BJ (cell line): ENCODE measurements around the gene QRFP. TPM values are rescaled to one million over a fixed set of nuclear protein-coding genes. Genes with fewer than 3 reads are reported as not detected.
A peak's percentile ranks its signal among the peaks of the same experiment; 100 is the strongest.

Experiments
- CTCF ChIA-PET: fragments of 350-600 bp; formaldehyde crosslinking; extraction: SDS; loops from one replicate; lab custom pipeline; 2021; ENCODE audit warnings: antibody characterized with exemption, inconsistent platforms; lab: Yijun Ruan, JAX
- POLR2A ChIA-PET: fragments of 300-600 bp; sonication (Branson Sonifier 250); formaldehyde crosslinking; extraction: SDS; loops from one replicate; lab custom pipeline; 2021; ENCODE audit warnings: antibody characterized with exemption; lab: Charles Lee
- DNase-seq: peaks from one replicate; pipeline ENCODE4 v3.0.0-alpha.2; 2011; ENCODE audit warnings: low read depth
- H3K27me3 ChIP-seq: 2 replicates; pipeline ENCODE4 v1.6.0; 2011; ENCODE audit warnings: low read length; ENCODE audit not compliant: control insufficient read depth, insufficient read depth
- H3K36me3 ChIP-seq: 2 replicates; pipeline ENCODE4 v1.5.1; 2011; ENCODE audit warnings: low read length; ENCODE audit not compliant: control insufficient read depth, insufficient read depth
- H3K4me3 ChIP-seq: 2 replicates; pipeline ENCODE4 v1.5.1; 2011; ENCODE audit warnings: low read depth, mild to moderate bottlenecking, control low read depth, low read length
- CTCF ChIP-seq: IDR thresholded peaks from 2 replicates; pipeline ENCODE4 v1.5.1; 2011; ENCODE audit warnings: low read depth, mild to moderate bottlenecking, control low read depth, inconsistent platforms, low read length, moderate library complexity; ENCODE audit not compliant: insufficient read depth
- polyA plus RNA-seq: library from polyadenylated mRNA; depleted of rRNA; stranded (reverse); fragments of >200 nt; gene quantifications from 2 replicates; pipeline ENCODE4 v1.2.3, GENCODE V29; 2011

The QRFP gene
- polyA plus RNA-seq, 1 experiment: not detected

DNA sequence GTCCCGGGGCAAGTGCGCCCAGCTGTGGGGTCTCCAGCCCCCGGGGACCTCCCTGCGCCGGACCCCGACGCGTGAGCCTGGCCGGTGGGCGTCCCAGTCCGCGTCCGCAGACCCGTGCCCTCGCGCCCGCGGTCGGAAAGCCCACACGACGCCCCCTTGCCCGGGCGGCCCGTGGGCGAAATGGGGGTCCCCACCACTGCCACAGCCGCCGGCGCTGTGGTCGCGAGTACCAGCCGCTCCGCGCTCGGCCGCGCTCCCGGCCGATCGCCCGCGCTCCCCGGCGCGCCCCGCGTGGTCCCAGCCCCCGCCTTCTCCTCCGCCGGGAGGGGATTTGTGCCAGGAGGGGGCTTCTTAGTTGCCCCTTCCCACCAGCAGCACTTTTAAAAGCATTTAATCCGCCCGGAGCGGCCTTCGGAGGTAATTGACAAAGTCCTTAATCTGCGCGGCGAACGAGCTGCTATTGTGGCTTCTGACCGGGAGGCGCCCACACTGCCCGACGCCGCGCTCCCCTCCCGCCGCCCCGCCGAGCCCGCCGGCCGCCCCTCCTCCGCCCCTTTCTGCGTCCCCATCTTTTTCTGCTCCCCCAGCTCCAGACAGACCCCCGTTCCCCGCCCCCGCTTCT lies 42.9 kb upstream of the QRFP start:
- ChIA-PET CTCF (interaction anchor here (0.5 to 1.4 kb wide), 3 partner anchors 12 to 165 kb away, joined by 3 to 6 read pairs (median 4); no protein-coding TSS in a partner anchor), POLR2A (no interaction called here)
- no peak for TF ChIP-seq CTCF
- H3K36me3 ChIP-seq: no peaks in the 10 kb centered on the region
- no peak for DNase-seq
- H3K4me3 ChIP-seq: peak overlapping the region; percentile 45
- H3K27me3 ChIP-seq: peaks cover 16% of the 10 kb centered on the region

DNA sequence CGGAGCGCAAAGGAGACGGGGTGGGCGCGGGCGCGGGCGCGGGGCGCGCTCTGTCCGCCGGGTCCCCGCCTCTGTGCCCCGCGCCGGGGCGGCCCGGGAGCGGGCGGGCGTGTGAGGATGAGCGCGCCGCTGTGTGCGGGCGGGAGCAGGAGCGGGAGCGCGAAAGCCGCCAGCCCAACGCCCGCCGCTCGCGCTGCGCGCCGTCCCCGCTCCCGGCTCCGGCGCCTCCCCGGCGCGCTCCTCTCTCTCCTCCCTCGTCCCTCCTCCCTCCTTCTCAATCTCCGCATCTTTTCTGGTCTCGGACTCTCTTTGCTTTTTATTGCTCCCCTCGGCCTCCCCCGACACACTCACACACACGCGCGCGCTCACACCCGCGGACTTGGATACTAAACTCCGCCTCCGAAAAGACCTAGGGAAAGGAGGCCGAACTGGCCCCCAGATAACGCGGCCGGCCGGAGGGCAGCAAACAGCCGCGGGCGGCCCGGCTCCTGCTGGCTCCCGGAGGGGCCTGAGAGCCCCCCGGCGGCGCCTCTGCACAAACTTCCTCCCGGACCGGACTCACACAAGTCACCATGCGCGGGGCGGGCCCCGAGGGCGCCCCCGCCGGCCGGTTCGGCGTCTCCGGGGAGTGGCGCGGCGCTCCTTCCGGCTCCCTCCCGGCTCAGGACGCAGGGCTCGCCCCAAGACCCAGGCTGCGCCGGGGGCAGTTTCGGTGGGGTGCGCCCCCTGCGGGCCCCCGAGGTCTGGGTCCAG lies 42.2 kb upstream of the QRFP start, which contains the start of gene FIBCD1:
Gene FIBCD1, minus strand, starts transcription at position 596 of the 753 bp plus-strand sequence. CDS start 640 bp downstream, outside the sequence.
- Histone ChIP-seq H3K27me3 (peaks cover 14% of the 10 kb centered on the region), H3K36me3 (no peaks in the 10 kb centered on the region), H3K4me3 (peak within 1 kb of the TSS; percentile 45)
- DNase-seq: no peak
- ChIA-PET CTCF (interaction anchor here (1.0 to 1.4 kb wide), 2 partner anchors 11 to 69 kb away, joined by 4 to 6 read pairs; no protein-coding TSS in a partner anchor), POLR2A (no interaction called here)
- 0 out of 2 replicates have a peak, but pooled peaks have one; percentile 10 for TF ChIP-seq CTCF

- ChIA-PET POLR2A (no interaction called here), CTCF (interaction anchor here (2.2 kb wide), 1 partner anchor 60 kb away, joined by 9 read pairs; no protein-coding TSS in a partner anchor)
- no peaks in the 10 kb centered on the region for H3K36me3 ChIP-seq
- peak overlapping the region; percentile 45 for H3K4me3 ChIP-seq
- no peak for DNase-seq
- H3K27me3 ChIP-seq: peaks cover 11% of the 10 kb centered on the region
- no peak for TF ChIP-seq CTCF
Measured at GRCh38 chr9:130938184-130938651, 41.6 kb upstream of the QRFP start.

DNA sequence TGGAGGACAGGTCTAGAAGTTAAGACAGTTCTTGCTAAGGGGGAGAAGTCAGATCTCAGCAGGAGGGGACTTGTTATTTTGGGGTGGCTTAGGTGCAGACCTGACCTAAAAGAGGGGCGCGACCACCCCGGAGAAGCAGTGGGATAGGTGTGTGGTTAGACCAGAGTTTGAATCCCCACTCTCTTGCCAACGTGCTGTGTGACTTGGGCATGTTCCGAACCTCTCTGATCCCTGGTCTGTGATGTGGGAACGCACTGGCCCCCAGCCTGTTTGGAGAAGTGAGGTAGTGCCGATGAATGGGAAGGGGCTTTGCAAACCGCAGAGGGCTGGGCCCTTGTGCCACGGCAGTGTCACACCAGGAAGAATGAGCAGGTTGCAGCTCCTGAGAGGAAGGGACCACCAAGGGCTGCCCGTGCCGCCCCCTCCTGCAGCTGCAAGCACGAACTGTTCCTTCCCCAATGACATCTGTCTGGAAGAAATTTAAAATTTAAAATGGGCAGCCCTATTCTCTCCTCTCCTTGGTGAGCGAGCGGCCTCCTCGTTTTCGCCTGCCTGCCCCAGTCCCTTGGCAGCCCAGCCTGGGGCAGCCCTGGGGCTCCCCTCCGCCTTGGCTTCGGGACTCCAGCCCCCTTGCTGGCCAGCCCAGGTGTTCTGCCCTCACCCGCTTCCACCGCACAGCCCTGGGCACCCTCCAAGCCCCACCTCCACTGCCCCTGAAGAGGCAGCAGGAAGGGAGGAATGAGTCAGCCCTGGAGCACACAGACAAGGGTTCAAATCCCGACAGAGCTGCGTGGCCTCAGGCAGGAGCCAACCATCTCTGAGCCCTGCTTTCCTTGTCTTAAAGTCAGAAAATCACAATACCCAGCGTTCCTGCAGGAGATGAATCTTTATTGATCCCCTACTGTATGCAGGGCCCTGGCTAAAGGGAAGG lies 40.8 kb upstream of the QRFP start:
- no peak overlapping the region for H3K4me3 ChIP-seq
- ChIA-PET POLR2A (no interaction called here), CTCF (interaction anchor here (1.1 to 2.6 kb wide), 7 partner anchors 12 to 231 kb away, joined by 3 to 10 read pairs (median 6); no protein-coding TSS in a partner anchor)
- TF ChIP-seq CTCF: no peak
- H3K27me3 ChIP-seq: peaks cover 6% of the 10 kb centered on the region
- DNase-seq: no peak
- no peaks in the 10 kb centered on the region for H3K36me3 ChIP-seq
